Measurements from ENCODE around the gene SBNO1.

Gene SBNO1

DNA sequence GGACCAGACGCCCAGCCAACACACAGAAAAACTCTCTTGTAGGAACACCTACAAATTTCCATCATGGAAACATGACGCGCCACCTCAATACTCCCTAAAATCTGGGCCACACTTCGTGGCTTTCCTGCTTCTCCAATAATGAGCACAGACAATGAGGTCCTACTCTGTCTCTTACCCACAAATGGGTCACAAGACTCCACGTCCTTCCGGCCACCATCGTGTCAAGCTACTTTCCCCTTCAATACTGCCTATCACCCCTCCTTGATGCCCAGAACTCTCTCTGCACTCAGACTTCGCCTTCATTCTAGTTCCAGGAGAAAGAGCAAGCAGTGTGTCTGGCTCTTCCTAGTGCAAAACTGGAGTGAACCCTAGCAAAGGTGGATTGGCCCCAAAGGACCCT lies 28.1 kb downstream of the SBNO1 start:
- Histone ChIP-seq H3K9ac (ENCODE audit: low read length) (no peak overlapping the region), H3K27ac (ENCODE audit: low read depth, low read length, poor library complexity, severe bottlenecking) (no peak overlapping the region), H3K4me2 (ENCODE audit: low read length) (no peak overlapping the region), H3F3A (ENCODE audit: insufficient read depth, low read length) (no peaks in the 10 kb centered on the region), H3K27me3 (ENCODE audit: insufficient read depth, low read length) (no peaks in the 10 kb centered on the region), H3K4me1 (ENCODE audit: insufficient read depth, low read length, severe bottlenecking) (no peaks in the 10 kb centered on the region), H3K9me2 (ENCODE audit: low read depth, low read length) (no peaks in the 10 kb centered on the region), H4K20me1 (ENCODE audit: insufficient read depth, low read length) (no peaks in the 10 kb centered on the region), H3K36me3 (ENCODE audit: insufficient read depth, low read length) (peaks cover 76% of the 10 kb centered on the region), H3K4me3 (ENCODE audit: low read depth, low read length, poor library complexity, severe bottlenecking) (no peak overlapping the region), H2AFZ (ENCODE audit: low read length) (no peak overlapping the region), H3K79me2 (ENCODE audit: insufficient read depth, low read length) (no peaks in the 10 kb centered on the region), H3K9me3 (ENCODE audit: low read length) (no peaks in the 10 kb centered on the region)
- TF ChIP-seq EZH2 (IDR thresholded peaks at IDR 0.05; ENCODE audit: borderline replicate concordance, low read length), result no peak
- TF ChIP-seq, protein P1, sequence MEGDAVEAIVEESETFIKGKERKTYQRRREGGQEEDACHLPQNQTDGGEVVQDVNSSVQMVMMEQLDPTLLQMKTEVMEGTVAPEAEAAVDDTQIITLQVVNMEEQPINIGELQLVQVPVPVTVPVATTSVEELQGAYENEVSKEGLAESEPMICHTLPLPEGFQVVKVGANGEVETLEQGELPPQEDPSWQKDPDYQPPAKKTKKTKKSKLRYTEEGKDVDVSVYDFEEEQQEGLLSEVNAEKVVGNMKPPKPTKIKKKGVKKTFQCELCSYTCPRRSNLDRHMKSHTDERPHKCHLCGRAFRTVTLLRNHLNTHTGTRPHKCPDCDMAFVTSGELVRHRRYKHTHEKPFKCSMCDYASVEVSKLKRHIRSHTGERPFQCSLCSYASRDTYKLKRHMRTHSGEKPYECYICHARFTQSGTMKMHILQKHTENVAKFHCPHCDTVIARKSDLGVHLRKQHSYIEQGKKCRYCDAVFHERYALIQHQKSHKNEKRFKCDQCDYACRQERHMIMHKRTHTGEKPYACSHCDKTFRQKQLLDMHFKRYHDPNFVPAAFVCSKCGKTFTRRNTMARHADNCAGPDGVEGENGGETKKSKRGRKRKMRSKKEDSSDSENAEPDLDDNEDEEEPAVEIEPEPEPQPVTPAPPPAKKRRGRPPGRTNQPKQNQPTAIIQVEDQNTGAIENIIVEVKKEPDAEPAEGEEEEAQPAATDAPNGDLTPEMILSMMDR (IDR thresholded peaks at IDR 0.05; ENCODE audit: low read length), result no peak

DNA sequence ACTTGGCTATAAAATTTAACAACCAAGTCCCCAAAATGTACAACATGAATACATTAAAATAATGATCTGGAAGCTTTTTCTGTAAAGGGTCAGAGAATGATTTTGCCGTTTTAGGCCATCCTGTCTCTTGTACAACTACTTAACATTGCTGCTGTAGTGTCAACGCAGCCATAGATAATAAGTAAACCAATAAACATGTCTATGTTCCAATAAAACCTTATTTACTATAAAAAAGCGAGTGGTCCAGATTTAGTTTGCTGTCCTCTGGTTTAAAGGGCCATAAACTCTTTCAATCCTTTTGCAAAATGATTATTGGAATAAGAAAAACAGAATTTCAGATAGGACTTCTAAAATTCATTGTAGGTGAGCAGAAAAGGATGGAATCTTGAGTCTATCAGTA lies 29.2 kb downstream of the SBNO1 start:
- no peak overlapping the region for H3K9ac ChIP-seq (ENCODE audit: low read length)
- TF ChIP-seq EZH2 (IDR thresholded peaks at IDR 0.05; ENCODE audit: borderline replicate concordance, low read length), result no peak
- TF ChIP-seq, protein P1 (IDR thresholded peaks at IDR 0.05; ENCODE audit: low read length), result no peak
- H3K36me3 ChIP-seq (ENCODE audit: insufficient read depth, low read length), result peaks cover 76% of the 10 kb centered on the region
- no peaks in the 10 kb centered on the region for H3K9me3 ChIP-seq (ENCODE audit: low read length)
- no peak overlapping the region for H3K4me3 ChIP-seq (ENCODE audit: low read depth, low read length, poor library complexity, severe bottlenecking)
- H3F3A ChIP-seq (ENCODE audit: insufficient read depth, low read length), result no peaks in the 10 kb centered on the region
- H3K79me2 ChIP-seq (ENCODE audit: insufficient read depth, low read length), result no peaks in the 10 kb centered on the region
- H3K9me2 ChIP-seq (ENCODE audit: low read depth, low read length), result no peaks in the 10 kb centered on the region
- H3K27ac ChIP-seq (ENCODE audit: low read depth, low read length, poor library complexity, severe bottlenecking), result no peak overlapping the region
- H2AFZ ChIP-seq (ENCODE audit: low read length), result no peak overlapping the region
- H3K4me2 ChIP-seq (ENCODE audit: low read length), result no peak overlapping the region
- no peaks in the 10 kb centered on the region for H3K27me3 ChIP-seq (ENCODE audit: insufficient read depth, low read length)
- H3K4me1 ChIP-seq (ENCODE audit: insufficient read depth, low read length, severe bottlenecking), result no peaks in the 10 kb centered on the region
- H4K20me1 ChIP-seq (ENCODE audit: insufficient read depth, low read length), result no peaks in the 10 kb centered on the region

DNA sequence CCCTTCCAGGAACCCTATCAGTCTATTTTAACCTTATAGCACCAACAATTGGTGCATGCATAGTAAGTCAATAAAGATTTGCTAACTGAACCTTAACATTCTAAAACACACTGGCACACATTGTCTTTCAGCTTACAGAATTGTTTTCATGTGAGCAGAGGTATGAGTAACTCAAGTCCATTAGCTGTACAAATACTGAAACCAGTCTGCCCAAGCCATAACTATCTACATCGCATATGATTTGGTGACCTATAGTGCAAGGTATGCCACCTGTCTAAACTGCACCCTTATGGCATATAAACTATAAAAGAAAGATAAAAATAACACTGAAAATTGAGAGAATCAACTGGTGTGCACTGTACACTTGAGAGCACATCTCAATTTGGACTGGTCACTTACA lies 34.8 kb downstream of the SBNO1 start:
- H3K27me3 ChIP-seq (ENCODE audit: insufficient read depth, low read length), result no peaks in the 10 kb centered on the region
- no peaks in the 10 kb centered on the region for H3K4me1 ChIP-seq (ENCODE audit: insufficient read depth, low read length, severe bottlenecking)
- H3K36me3 ChIP-seq (ENCODE audit: insufficient read depth, low read length), result peaks cover 82% of the 10 kb centered on the region
- H3K27ac ChIP-seq (ENCODE audit: low read depth, low read length, poor library complexity, severe bottlenecking), result no peak overlapping the region
- TF ChIP-seq, protein P1 (IDR thresholded peaks at IDR 0.05; ENCODE audit: low read length), result no peak
- no peak for TF ChIP-seq EZH2 (IDR thresholded peaks at IDR 0.05; ENCODE audit: borderline replicate concordance, low read length)
- H3K4me2 ChIP-seq (ENCODE audit: low read length), result no peak overlapping the region
- H3K9me2 ChIP-seq (ENCODE audit: low read depth, low read length), result no peaks in the 10 kb centered on the region
- H3K79me2 ChIP-seq (ENCODE audit: insufficient read depth, low read length), result no peaks in the 10 kb centered on the region
- H3K4me3 ChIP-seq (ENCODE audit: low read depth, low read length, poor library complexity, severe bottlenecking), result no peak overlapping the region
- H3F3A ChIP-seq (ENCODE audit: insufficient read depth, low read length), result no peaks in the 10 kb centered on the region; the same call in 1 of the 2 replicates
- H3K9me3 ChIP-seq (ENCODE audit: low read length), result no peaks in the 10 kb centered on the region
- no peak overlapping the region for H3K9ac ChIP-seq (ENCODE audit: low read length)
- no peak overlapping the region for H2AFZ ChIP-seq (ENCODE audit: low read length)
- H4K20me1 ChIP-seq (ENCODE audit: insufficient read depth, low read length), result no peaks in the 10 kb centered on the region

Data from OCI-LY1 (cell line).